ENCODE results near the gene UEVLD.
A peak's percentile ranks its signal among the peaks of the same experiment; 100 is the strongest.

The UEVLD gene

DNA sequence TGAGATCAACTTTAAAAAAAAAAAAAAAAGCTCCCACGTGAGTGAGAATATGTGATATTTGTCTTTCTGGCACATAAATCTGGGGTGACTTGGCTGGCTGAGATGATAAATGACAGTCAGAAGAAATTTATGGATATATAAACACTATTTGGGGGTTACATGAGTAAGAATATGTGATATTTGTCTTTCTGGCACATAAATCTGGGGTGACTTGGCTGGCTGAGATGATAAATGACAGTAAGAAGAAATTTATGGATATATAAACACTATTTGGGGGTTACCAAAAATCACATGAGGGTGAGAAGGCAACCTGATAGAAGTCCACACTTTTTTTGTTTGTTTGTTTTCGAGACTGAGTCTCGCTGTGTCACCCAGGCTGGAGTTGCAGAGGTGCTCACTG is 55.2 kb downstream of the UEVLD start:
- no peak for DNase-seq (ENCODE audit: low spot score)
- ChIA-PET POLR2A (ENCODE audit: low non-redundant PET) (no interaction called here), CTCF (interaction anchor here (0.7 kb wide), 1 partner anchor 264 kb away, joined by 3 read pairs; no protein-coding TSS in a partner anchor)
- TF ChIP-seq, protein P1, sequence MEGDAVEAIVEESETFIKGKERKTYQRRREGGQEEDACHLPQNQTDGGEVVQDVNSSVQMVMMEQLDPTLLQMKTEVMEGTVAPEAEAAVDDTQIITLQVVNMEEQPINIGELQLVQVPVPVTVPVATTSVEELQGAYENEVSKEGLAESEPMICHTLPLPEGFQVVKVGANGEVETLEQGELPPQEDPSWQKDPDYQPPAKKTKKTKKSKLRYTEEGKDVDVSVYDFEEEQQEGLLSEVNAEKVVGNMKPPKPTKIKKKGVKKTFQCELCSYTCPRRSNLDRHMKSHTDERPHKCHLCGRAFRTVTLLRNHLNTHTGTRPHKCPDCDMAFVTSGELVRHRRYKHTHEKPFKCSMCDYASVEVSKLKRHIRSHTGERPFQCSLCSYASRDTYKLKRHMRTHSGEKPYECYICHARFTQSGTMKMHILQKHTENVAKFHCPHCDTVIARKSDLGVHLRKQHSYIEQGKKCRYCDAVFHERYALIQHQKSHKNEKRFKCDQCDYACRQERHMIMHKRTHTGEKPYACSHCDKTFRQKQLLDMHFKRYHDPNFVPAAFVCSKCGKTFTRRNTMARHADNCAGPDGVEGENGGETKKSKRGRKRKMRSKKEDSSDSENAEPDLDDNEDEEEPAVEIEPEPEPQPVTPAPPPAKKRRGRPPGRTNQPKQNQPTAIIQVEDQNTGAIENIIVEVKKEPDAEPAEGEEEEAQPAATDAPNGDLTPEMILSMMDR (conservative IDR thresholded peaks at IDR 0.05; ENCODE audit: low read depth) = no peak
- H3K27ac ChIP-seq = no peak overlapping the region

DNA sequence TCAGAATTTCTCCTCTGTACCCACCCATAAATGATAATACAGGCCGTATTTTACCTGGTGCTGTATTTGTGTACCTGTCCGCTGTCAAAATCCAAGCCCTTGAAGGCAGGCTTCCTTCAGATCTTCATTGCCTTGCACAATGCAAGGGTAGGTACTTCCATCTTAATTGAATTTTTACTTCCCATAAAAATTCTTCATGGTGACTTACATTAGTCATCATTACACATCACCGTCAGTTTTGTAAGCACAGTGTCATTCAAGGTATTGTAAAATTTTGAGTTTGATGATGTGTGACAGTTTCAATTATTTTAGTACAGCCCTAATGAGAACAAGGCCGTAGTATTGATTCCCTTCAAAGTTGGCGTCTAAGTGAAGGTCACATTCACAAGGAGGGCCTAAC is 61.0 kb downstream of the UEVLD start:
- CTCF ChIA-PET = interaction anchor here (0.7 kb wide), 1 partner anchor 185 kb away, joined by 5 read pairs; no protein-coding TSS in a partner anchor
- TF ChIP-seq, protein P1 (conservative IDR thresholded peaks at IDR 0.05; ENCODE audit: low read depth) = no peak
- no peak overlapping the region for H3K27ac ChIP-seq
- peak; percentile 65 for DNase-seq (ENCODE audit: low spot score)
- POLR2A ChIA-PET (ENCODE audit: low non-redundant PET) = no interaction called here

DNA sequence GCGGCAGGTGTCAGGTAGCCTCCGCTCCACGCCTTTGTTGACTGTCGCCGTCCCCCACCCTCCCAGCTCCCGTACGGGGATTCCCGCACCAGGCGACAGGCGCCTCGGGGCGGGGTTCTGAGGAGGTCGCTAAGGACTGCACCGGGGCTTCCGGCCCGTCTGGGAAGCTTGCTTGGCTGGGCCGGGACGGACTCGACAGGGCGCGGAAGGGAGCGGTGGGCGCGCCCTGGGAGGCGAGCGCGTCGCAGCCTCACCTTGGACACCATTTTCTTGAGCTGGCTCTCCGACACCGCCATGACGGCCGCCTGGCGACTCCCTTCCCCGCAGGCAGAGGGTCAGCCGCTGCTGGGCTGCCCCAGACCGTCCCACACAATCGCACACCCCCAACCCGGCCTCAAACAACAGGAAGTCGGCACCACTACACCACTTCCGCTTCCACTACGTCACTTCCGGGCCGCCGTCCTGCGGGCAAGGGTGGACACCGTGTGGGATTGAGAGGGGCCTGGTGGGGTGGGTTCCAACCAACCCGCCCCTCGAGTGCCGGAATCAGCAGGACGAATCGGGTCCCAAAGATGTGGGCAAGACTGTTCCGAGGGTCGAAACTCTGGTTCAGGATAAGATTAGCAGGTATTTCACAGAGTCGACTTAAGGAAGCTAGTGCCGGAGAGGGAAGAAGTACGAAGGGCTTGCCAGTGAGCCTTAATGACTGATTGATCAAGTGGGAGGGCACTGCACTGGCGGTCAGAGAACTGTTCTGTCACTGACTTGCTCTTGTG is 61.8 kb downstream of the UEVLD start, which contains the start of gene TSG101:
Gene TSG101 (minus strand): TSS at position 422 of the 776 bp plus-strand sequence. CDS start 126 bp downstream, at position 296.
- TF ChIP-seq, protein P1 (conservative IDR thresholded peaks at IDR 0.05; ENCODE audit: low read depth) = no peak
- ChIA-PET POLR2A (ENCODE audit: low non-redundant PET) (interaction anchor here (0.5 to 0.6 kb wide), 2 partner anchors 23 to 120 kb away, joined by 3 to 5 read pairs; no protein-coding TSS in a partner anchor), CTCF (interaction anchor here (0.6 kb wide), 1 partner anchor 69 kb away, joined by 4 read pairs; no protein-coding TSS in a partner anchor)
- peak within 1 kb of the TSS; percentile 88 for H3K27ac ChIP-seq
- peak; percentile 88 for DNase-seq (ENCODE audit: low spot score)

DNA sequence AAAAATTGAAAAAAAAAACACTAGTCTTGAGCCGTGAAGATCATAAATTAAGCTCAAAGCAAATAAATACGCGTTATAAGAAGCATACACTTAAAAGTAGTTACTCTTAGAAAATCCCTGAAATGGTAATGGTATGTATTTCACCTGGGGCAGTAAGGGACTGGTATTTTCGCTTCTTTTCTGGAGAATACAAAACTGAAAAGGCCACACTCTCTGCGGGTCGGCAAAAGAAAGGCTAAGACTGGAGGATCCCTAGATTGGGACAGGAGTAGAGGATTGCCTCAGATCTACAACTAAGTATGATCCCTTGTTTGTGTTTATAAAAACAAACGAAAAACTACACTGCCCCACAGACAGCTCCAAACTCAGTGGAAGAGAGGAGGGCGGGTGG is 62.4 kb downstream of the UEVLD start:
- CTCF ChIA-PET = interaction anchor here (0.6 kb wide), 1 partner anchor 69 kb away, joined by 4 read pairs; no protein-coding TSS in a partner anchor
- DNase-seq (ENCODE audit: low spot score) = no peak

DNA sequence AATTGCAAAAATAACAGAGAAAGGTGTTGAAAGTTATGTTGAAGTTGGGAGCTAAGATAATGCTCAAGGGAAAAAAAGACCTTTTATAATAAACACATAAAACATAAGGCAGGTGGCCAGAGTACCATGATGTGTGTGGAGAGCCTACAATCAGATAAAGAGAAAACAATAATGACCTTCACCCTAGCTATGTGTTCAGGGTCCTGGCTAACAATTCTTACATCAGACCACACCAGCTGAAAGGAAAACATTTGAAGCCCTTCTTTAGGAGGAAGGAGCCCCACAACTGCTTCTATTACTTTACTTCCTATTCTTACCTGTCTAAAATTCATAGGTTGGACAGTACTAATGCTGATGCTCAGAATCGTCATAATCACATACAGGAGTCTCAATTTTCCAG is 64.3 kb downstream of the UEVLD start:
- H3K27ac ChIP-seq = no peak overlapping the region
- CTCF ChIA-PET = no interaction called here
- no peak for DNase-seq (ENCODE audit: low spot score)
- TF ChIP-seq, protein P1 (conservative IDR thresholded peaks at IDR 0.05; ENCODE audit: low read depth) = no peak
- POLR2A ChIA-PET (ENCODE audit: low non-redundant PET) = no interaction called here

More for the DNA sequence above, 62.4 kb downstream of the UEVLD start:
- TF ChIP-seq, protein P1 (conservative IDR thresholded peaks at IDR 0.05; ENCODE audit: low read depth) = no peak
- peak overlapping the region; percentile 88 for H3K27ac ChIP-seq
- POLR2A ChIA-PET (ENCODE audit: low non-redundant PET) = interaction anchor here (0.5 to 0.6 kb wide), 2 partner anchors 22 to 119 kb away, joined by 3 to 5 read pairs; no protein-coding TSS in a partner anchor

DNA sequence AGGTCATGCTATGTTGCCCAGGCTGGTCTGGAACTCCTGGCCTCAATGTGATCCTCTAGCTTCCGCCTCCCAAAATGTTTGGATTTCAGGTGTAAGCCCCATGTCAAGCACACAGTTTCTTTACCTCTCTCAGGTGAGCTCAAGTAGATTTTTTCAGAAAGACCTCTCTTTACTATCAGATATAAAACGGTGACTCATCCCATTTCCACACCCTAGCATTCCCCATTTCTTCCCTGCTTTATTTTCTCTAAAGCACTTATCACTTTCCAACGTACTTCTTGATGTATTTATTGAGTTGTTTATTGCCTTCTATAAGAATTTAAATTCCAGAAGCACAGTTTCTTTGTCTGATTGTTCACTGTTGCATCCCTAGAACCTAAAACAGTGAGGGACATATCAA is 65.5 kb downstream of the UEVLD start:
- DNase-seq (ENCODE audit: low spot score) = peak; percentile 30
- POLR2A ChIA-PET (ENCODE audit: low non-redundant PET) = no interaction called here
- no peak overlapping the region for H3K27ac ChIP-seq
- CTCF ChIA-PET = interaction anchor here (0.5 to 0.6 kb wide), 2 partner anchors 268 to 1336 kb away, joined by 4 read pairs; no protein-coding TSS in a partner anchor
- TF ChIP-seq, protein P1 (conservative IDR thresholded peaks at IDR 0.05; ENCODE audit: low read depth) = no peak
